HCT116 (cell line): Measurements from ENCODE around the gene ZNF490.

Experiments used
- CBX3 ChIP-seq: IDR thresholded peaks from 2 replicates; pipeline ENCODE4 v1.6.1; 2012; ENCODE audit warnings: low read depth
- CTCF ChIP-seq, 3 experiments: fragments of 200-600 bp in 1 of 3; sonication (generic) in 1 of 3; IDR thresholded peaks in 2 of 3; conservative IDR thresholded peaks in 1 of 3; 2 replicates each; pipeline ENCODE4 v1.5.1; 2012 to 2017; ENCODE audit warnings: low read depth in 2 of 3, low read length in 2 of 3, antibody characterized with exemption in 1 of 3, borderline replicate concordance in 1 of 3, control low read depth in 1 of 3, mild to moderate bottlenecking in 1 of 3, mixed read lengths in 1 of 3, mixed run types in 1 of 3, moderate library complexity in 1 of 3; ENCODE audit not compliant: insufficient read depth in 1 of 3
- POLR2A ChIP-seq: IDR thresholded peaks from 2 replicates; pipeline ENCODE4 v1.7.0; 2011; ENCODE audit warnings: borderline replicate concordance; ENCODE audit not compliant: insufficient read depth, insufficient read length; ENCODE audit errors: extremely low read depth
- SP1 ChIP-seq: IDR thresholded peaks from 2 replicates; pipeline ENCODE4 v1.6.1; 2012; ENCODE audit warnings: low read depth
- TCF7L2 ChIP-seq: IDR thresholded peaks from 2 replicates; pipeline ENCODE4 v1.7.0; 2011; ENCODE audit warnings: borderline replicate concordance, inconsistent platforms; ENCODE audit not compliant: insufficient read depth, insufficient read length; ENCODE audit errors: extremely low read depth

GRCh38 chr19:12648088-12648487 is 37.5 kb upstream of the ZNF490 start:
- no peak for TF ChIP-seq TCF7L2
- TF ChIP-seq CTCF (IDR thresholded peaks at IDR 0.05 in 2 of 3, conservative IDR thresholded peaks at IDR 0.05 in 1 of 3; ENCODE audit: borderline replicate concordance in 1 of 3, insufficient read depth in 1 of 3, low read depth in 2 of 3, low read length in 2 of 3): 0 out of 6 replicates have a peak, but pooled peaks of 1 of the 3 experiments have one; percentile 8
- no peak for TF ChIP-seq SP1
- no peak for TF ChIP-seq POLR2A
- no peak for TF ChIP-seq CBX3
